SK-N-SH treated with all-trans-retinoic acid at 6 μM for 48 hours (cell line): ENCODE data around the gene PSME3.
"Not testable (repeated sequence)": the region's sequence is repeated elsewhere in the genome, so short reads cannot be mapped to it uniquely, and the experiment has no call there.

Source experiments
- ATAC-seq: fragments of 200-7000 bp; cut with Tn5 transposase; 3 replicates; pipeline ENCODE4 v1.9.1; 2020; ENCODE audit warnings: mild to moderate bottlenecking, moderate library complexity
- ARNTL ChIP-seq: fragments of 450-650 bp; formaldehyde crosslinking; IDR thresholded peaks from 2 replicates; pipeline ENCODE4 v1.5.0; 2020; ENCODE audit warnings: low read depth, mild to moderate bottlenecking, moderate library complexity, borderline replicate concordance
- BACH2 ChIP-seq: fragments of 250-450 bp; sonication (Bioruptor Pico); IDR thresholded peaks from 2 replicates; pipeline ENCODE4 v1.9.0; 2021; ENCODE audit warnings: mild to moderate bottlenecking, borderline replicate concordance
- CREB5 ChIP-seq: fragments of 250-450 bp; sonication (Bioruptor Pico); IDR thresholded peaks from 2 replicates; pipeline ENCODE4 v1.5.1; 2020; ENCODE audit warnings: low read depth, mild to moderate bottlenecking, moderate library complexity
- CSRNP3 ChIP-seq: fragments of 250-450 bp; sonication (Bioruptor Pico); IDR thresholded peaks from 2 replicates; pipeline ENCODE4 v1.5.1; 2021; ENCODE audit warnings: mild to moderate bottlenecking, moderate library complexity
- ESRRG ChIP-seq: fragments of 250-450 bp; sonication (Bioruptor Pico); IDR thresholded peaks from 2 replicates; pipeline ENCODE4 v1.6.1; 2021; ENCODE audit warnings: mild to moderate bottlenecking
- GLIS3 ChIP-seq: fragments of 250-450 bp; sonication (Bioruptor Pico); IDR thresholded peaks from 2 replicates; pipeline ENCODE4 v1.5.0; 2020; ENCODE audit warnings: mild to moderate bottlenecking, moderate library complexity
- PATZ1 ChIP-seq: fragments of 250-450 bp; sonication (Bioruptor Pico); IDR thresholded peaks from 2 replicates; pipeline ENCODE4 v1.8.0; 2020; ENCODE audit warnings: mild to moderate bottlenecking, moderate library complexity, borderline replicate concordance
- POU6F1 ChIP-seq: fragments of 250-450 bp; sonication (Bioruptor Pico); IDR thresholded peaks from 2 replicates; pipeline ENCODE4 v1.8.0; 2021; ENCODE audit warnings: low read depth, mild to moderate bottlenecking, moderate library complexity, borderline replicate concordance
- PPARA ChIP-seq: fragments of 250-450 bp; sonication (Bioruptor Pico); IDR thresholded peaks from 2 replicates; pipeline ENCODE4 v1.5.0; 2020; ENCODE audit warnings: mild to moderate bottlenecking, borderline replicate concordance
- RARB ChIP-seq: fragments of 250-450 bp; sonication (Bioruptor Pico); IDR thresholded peaks from 2 replicates; pipeline ENCODE4 v1.8.0; 2021; ENCODE audit warnings: mild to moderate bottlenecking, moderate library complexity
- TCF4 ChIP-seq: fragments of 250-450 bp; sonication (Bioruptor Pico); IDR thresholded peaks from 2 replicates; pipeline ENCODE4 v1.8.0; 2021; ENCODE audit warnings: mild to moderate bottlenecking, moderate library complexity, borderline replicate concordance
- TOX ChIP-seq: fragments of 250-450 bp; sonication (Bioruptor Pico); IDR thresholded peaks from 2 replicates; pipeline ENCODE4 v1.8.0; 2021; ENCODE audit warnings: mild to moderate bottlenecking, moderate library complexity, borderline replicate concordance
- ZFP3 ChIP-seq: fragments of 250-450 bp; sonication (Bioruptor Pico); IDR thresholded peaks from 2 replicates; pipeline ENCODE4 v1.5.0; 2020; ENCODE audit warnings: mild to moderate bottlenecking, moderate library complexity
- ZFP30 ChIP-seq: fragments of 450-650 bp; formaldehyde crosslinking; IDR thresholded peaks from 2 replicates; pipeline ENCODE4 v1.5.0; 2022; ENCODE audit warnings: mild to moderate bottlenecking, moderate library complexity
- ZNF565 ChIP-seq: fragments of 450-650 bp; formaldehyde crosslinking; conservative IDR thresholded peaks from 2 replicates; pipeline ENCODE4 v1.5.0; 2020; ENCODE audit warnings: low read depth, mild to moderate bottlenecking, moderate library complexity
- ZNF70 ChIP-seq: fragments of 450-650 bp; formaldehyde crosslinking; IDR thresholded peaks from 2 replicates; pipeline ENCODE4 v1.5.0; 2020; ENCODE audit warnings: mild to moderate bottlenecking, moderate library complexity
- ZNF8 ChIP-seq: fragments of 450-650 bp; formaldehyde crosslinking; IDR thresholded peaks from 2 replicates; pipeline ENCODE4 v1.5.0; 2020; ENCODE audit warnings: mild to moderate bottlenecking, moderate library complexity

PSME3 gene

GRCh38 chr17:42853968-42854790 is 21.0 kb downstream of the PSME3 start (continued):
- TF ChIP-seq CSRNP3 (CRISPR knock-in tag) (no peak), PATZ1 (no peak), RARB (CRISPR knock-in tag) (no peak), ZNF565 (CRISPR knock-in tag) (no peak), POU6F1 (CRISPR knock-in tag) (no peak), ZNF70 (CRISPR knock-in tag) (no peak), ESRRG (CRISPR knock-in tag) (no peak), PPARA (no peak)

GRCh38 chr17:42855048-42855596 is 21.9 kb downstream of the PSME3 start:
- TF ChIP-seq ZNF8 (CRISPR knock-in tag) (no peak), CREB5 (CRISPR knock-in tag) (no peak), CSRNP3 (CRISPR knock-in tag) (no peak), ZFP30 (CRISPR knock-in tag) (no peak), POU6F1 (CRISPR knock-in tag) (no peak), ESRRG (CRISPR knock-in tag) (no peak)
- TF ChIP-seq, all 23 proteins: peak for 0
- ATAC-seq, result no peak

- not testable (repeated sequence) for ATAC-seq
Observed at GRCh38 chr17:42856093-42856492, 22.9 kb downstream of the PSME3 start.

- not testable (repeated sequence) for ATAC-seq
Observed at GRCh38 chr17:42856516-42856915, 23.3 kb downstream of the PSME3 start.

- TF ChIP-seq PPARA (no peak), ESRRG (CRISPR knock-in tag) (no peak), CREB5 (CRISPR knock-in tag) (no peak), ZNF70 (CRISPR knock-in tag) (no peak), ZFP3 (CRISPR knock-in tag) (no peak), BACH2 (CRISPR knock-in tag) (no peak), GLIS3 (no peak), CSRNP3 (CRISPR knock-in tag) (no peak), TCF4 (CRISPR knock-in tag) (no peak), ARNTL (CRISPR knock-in tag) (no peak), ZNF565 (CRISPR knock-in tag) (no peak), TOX (CRISPR knock-in tag) (no peak)
- ATAC-seq, result no peak
Observed at GRCh38 chr17:42857389-42857788, 24.2 kb downstream of the PSME3 start.
